MM.1S (cell line): Measurements from ENCODE around the gene DIMT1.

Experiments used
- DNase-seq: peaks from one replicate; pipeline ENCODE4 v3.0.0-alpha.2; 2015
- H2AFZ ChIP-seq: fragments of 300-600 bp; sonication (generic); 2 replicates; pipeline ENCODE4 v1.6.0; 2016; ENCODE audit warnings: antibody characterized with exemption, low read length
- H3F3A ChIP-seq: fragments of 300-600 bp; sonication (generic); 2 replicates; pipeline ENCODE4 v1.6.1; 2016; ENCODE audit warnings: mild to moderate bottlenecking, antibody characterized with exemption, low read length, moderate library complexity, mixed read lengths; ENCODE audit not compliant: insufficient read depth
- H3K27ac ChIP-seq: fragments of 300-600 bp; sonication (generic); 2 replicates; pipeline ENCODE4 v1.5.1; 2016; ENCODE audit warnings: mild to moderate bottlenecking, low read length
- H3K27me3 ChIP-seq: fragments of 300-600 bp; sonication (generic); replicated peaks from 2 replicates; pipeline ENCODE4 v1.6.0; 2016; ENCODE audit warnings: low read length; ENCODE audit not compliant: insufficient read depth
- H3K36me3 ChIP-seq: fragments of 300-600 bp; sonication (generic); replicated peaks from 2 replicates; pipeline ENCODE4 v1.6.1; 2016; ENCODE audit warnings: mild to moderate bottlenecking, low read length, mixed read lengths; ENCODE audit not compliant: insufficient read depth
- H3K4me1 ChIP-seq: fragments of 300-600 bp; sonication (generic); 2 replicates; pipeline ENCODE4 v1.6.1; 2016; ENCODE audit warnings: low read length, mixed read lengths
- H3K4me2 ChIP-seq: fragments of 300-600 bp; sonication (generic); 2 replicates; pipeline ENCODE4 v1.6.0; 2016; ENCODE audit warnings: low read depth, low read length
- H3K4me3 ChIP-seq: fragments of 300-600 bp; sonication (generic); 2 replicates; pipeline ENCODE4 v1.5.1; 2016; ENCODE audit warnings: low read length, mixed read lengths
- H3K79me2 ChIP-seq: fragments of 300-600 bp; sonication (generic); 2 replicates; pipeline ENCODE4 v1.6.1; 2016; ENCODE audit warnings: mixed run types, low read length, mixed read lengths
- H3K9ac ChIP-seq: fragments of 300-600 bp; sonication (generic); 2 replicates; pipeline ENCODE4 v1.6.1; 2016; ENCODE audit warnings: low read length, mixed read lengths
- H3K9me2 ChIP-seq: fragments of 300-600 bp; sonication (generic); replicated peaks from 2 replicates; pipeline ENCODE4 v1.6.1; 2016; ENCODE audit warnings: mild to moderate bottlenecking, low read length, mixed read lengths; ENCODE audit not compliant: insufficient read depth
- H3K9me3 ChIP-seq: fragments of 300-600 bp; sonication (generic); replicated peaks from 2 replicates; pipeline ENCODE4 v1.6.1; 2016; ENCODE audit warnings: mild to moderate bottlenecking, low read length, mixed read lengths; ENCODE audit not compliant: insufficient read depth
- H4K20me1 ChIP-seq: fragments of 300-600 bp; sonication (generic); 2 replicates; pipeline ENCODE4 v1.6.1; 2016; ENCODE audit warnings: mild to moderate bottlenecking, low read length, moderate library complexity, mixed read lengths; ENCODE audit not compliant: insufficient read depth
- CTCF ChIP-seq: fragments of 300-600 bp; sonication (generic); IDR thresholded peaks from 2 replicates; pipeline ENCODE4 v1.5.1; 2016; ENCODE audit warnings: antibody characterized with exemption, low read length, mixed read lengths
- EZH2 ChIP-seq: fragments of 300-600 bp; sonication (generic); optimal IDR thresholded peaks from 2 replicates; pipeline ENCODE3; 2017; ENCODE audit warnings: low read depth, mild to moderate bottlenecking, antibody characterized with exemption, low read length, mixed read lengths
- EZH2phosphoT487 ChIP-seq: fragments of 300-600 bp; sonication (generic); IDR thresholded peaks from 2 replicates; pipeline ENCODE4 v1.6.1; 2018; ENCODE audit warnings: antibody characterized with exemption, low read length

The DIMT1 gene

GRCh38 chr5:62372600-62372999 lies 31.1 kb downstream of the DIMT1 start:
- no peaks in the 10 kb centered on the region for H3K9me2 ChIP-seq
- DNase-seq: no peak
- no peaks in the 10 kb centered on the region for H3K36me3 ChIP-seq
- no peaks in the 10 kb centered on the region for H3F3A ChIP-seq
- no peak overlapping the region for H3K27ac ChIP-seq
- H3K9me3 ChIP-seq: no peaks in the 10 kb centered on the region
- H3K79me2 ChIP-seq: no peaks in the 10 kb centered on the region
- H3K4me2 ChIP-seq: no peak overlapping the region
- TF ChIP-seq EZH2 (no peak), EZH2phosphoT487 (no peak), CTCF (no peak)
- no peak overlapping the region for H2AFZ ChIP-seq
- H3K9ac ChIP-seq: no peak overlapping the region
- H3K27me3 ChIP-seq: no peaks in the 10 kb centered on the region
- H3K4me1 ChIP-seq: no peaks in the 10 kb centered on the region
- H3K4me3 ChIP-seq: no peak overlapping the region
- H4K20me1 ChIP-seq: no peaks in the 10 kb centered on the region

- Histone ChIP-seq H3K4me3 (no peak overlapping the region), H3K27ac (no peak overlapping the region), H3K27me3 (no peaks in the 10 kb centered on the region), H4K20me1 (no peaks in the 10 kb centered on the region), H3K4me1 (no peaks in the 10 kb centered on the region), H3K9ac (no peak overlapping the region), H3K9me2 (no peaks in the 10 kb centered on the region), H3K79me2 (no peaks in the 10 kb centered on the region), H3K36me3 (no peaks in the 10 kb centered on the region), H3K9me3 (no peaks in the 10 kb centered on the region), H3F3A (no peaks in the 10 kb centered on the region), H3K4me2 (no peak overlapping the region), H2AFZ (no peak overlapping the region)
- no peak for DNase-seq
- TF ChIP-seq EZH2: no peak
- no peak for TF ChIP-seq EZH2phosphoT487
Observed at GRCh38 chr5:62371409-62371808, 32.3 kb downstream of the DIMT1 start.

GRCh38 chr5:62369039-62369438 lies 34.7 kb downstream of the DIMT1 start:
- TF ChIP-seq CTCF (no peak), EZH2phosphoT487 (no peak), EZH2 (no peak)
- no peaks in the 10 kb centered on the region for H3F3A ChIP-seq
- H3K4me3 ChIP-seq: no peak overlapping the region
- no peak overlapping the region for H3K4me2 ChIP-seq
- H3K27ac ChIP-seq: no peak overlapping the region
- H3K36me3 ChIP-seq: no peaks in the 10 kb centered on the region; the same call in 1 of the 2 replicates
- no peaks in the 10 kb centered on the region for H3K79me2 ChIP-seq
- no peak for DNase-seq
- no peaks in the 10 kb centered on the region for H3K9me2 ChIP-seq
- H3K9ac ChIP-seq: no peak overlapping the region
- H2AFZ ChIP-seq: no peak overlapping the region
- H3K27me3 ChIP-seq: no peaks in the 10 kb centered on the region
- H4K20me1 ChIP-seq: no peaks in the 10 kb centered on the region
- H3K9me3 ChIP-seq: no peaks in the 10 kb centered on the region
- H3K4me1 ChIP-seq: no peaks in the 10 kb centered on the region

GRCh38 chr5:62362701-62363100 lies 41.0 kb downstream of the DIMT1 start:
- Histone ChIP-seq H3F3A (no peaks in the 10 kb centered on the region), H3K36me3 (peaks cover 4% of the 10 kb centered on the region; the same call in 1 of the 2 replicates), H3K4me3 (no peak overlapping the region), H3K27ac (no peak overlapping the region), H3K27me3 (no peaks in the 10 kb centered on the region), H3K4me2 (no peak overlapping the region), H3K9ac (no peak overlapping the region), H3K4me1 (no peaks in the 10 kb centered on the region), H4K20me1 (no peaks in the 10 kb centered on the region), H2AFZ (no peak overlapping the region), H3K9me2 (no peaks in the 10 kb centered on the region), H3K79me2 (no peaks in the 10 kb centered on the region), H3K9me3 (no peaks in the 10 kb centered on the region)
- TF ChIP-seq CTCF (no peak), EZH2phosphoT487 (no peak), EZH2 (no peak)
- DNase-seq: no peak
